K562 (cell line): ENCODE measurements around the gene VPS45.

Source experiments
- CTCF ChIP-seq, 3 experiments: IDR thresholded peaks in 2 of 3; conservative IDR thresholded peaks in 1 of 3; 2 replicates each; pipeline ENCODE4 v1.5.1; 2011 to 2012; ENCODE audit warnings: low read length in 3 of 3, mild to moderate bottlenecking in 3 of 3, control low read depth in 2 of 3, improper control_type of control experiment in 1 of 3, inconsistent platforms in 1 of 3, low read depth in 1 of 3, mixed read lengths in 1 of 3, moderate library complexity in 1 of 3; ENCODE audit not compliant: insufficient read depth in 2 of 3
- EZH2 ChIP-seq: IDR thresholded peaks from 2 replicates; pipeline ENCODE4 v1.6.1; 2012; ENCODE audit warnings: low read depth, mild to moderate bottlenecking, inconsistent platforms, low read length, borderline replicate concordance
- FOXJ3 ChIP-seq: sonication (generic); formaldehyde crosslinking; IDR thresholded peaks from 2 replicates; pipeline ENCODE4 v1.4.0; 2020; ENCODE audit warnings: mild to moderate bottlenecking, missing genetic modification reagents
- MAFG ChIP-seq: fragments of 450-650 bp; conservative IDR thresholded peaks from 2 replicates; pipeline ENCODE4 v1.6.1; 2016; ENCODE audit warnings: missing genetic modification characterization, missing compliant biosample characterization
- MXI1 ChIP-seq: IDR thresholded peaks from 2 replicates; pipeline ENCODE4 v1.6.1; 2011; ENCODE audit warnings: low read depth, mild to moderate bottlenecking, improper control_type of control experiment, low read length
- NCOA2 ChIP-seq, 2 experiments: fragments of 450-650 bp; IDR thresholded peaks; 2 replicates each; pipeline ENCODE4 v1.6.1; 2018; ENCODE audit warnings: mild to moderate bottlenecking in 2 of 2, moderate library complexity in 1 of 2; ENCODE audit not compliant: partially characterized antibody in 2 of 2
- NR2C2 ChIP-seq, 2 experiments: fragments of 200-800 bp in 1 of 2; sonication (Bioruptor generic) in 1 of 2; sonication (generic) in 1 of 2; formaldehyde crosslinking in 1 of 2; IDR thresholded peaks; 2 replicates each; pipeline versions ENCODE4 v1.6.1 to v1.8.0; 2016 to 2022; ENCODE audit warnings: mild to moderate bottlenecking in 1 of 2, missing compliant biosample characterization in 1 of 2, missing genetic modification characterization in 1 of 2, missing genetic modification reagents in 1 of 2
- PKNOX1 ChIP-seq: fragments of 450-650 bp; IDR thresholded peaks from 2 replicates; pipeline ENCODE4 v1.6.1; 2016
- POLR2AphosphoS5 ChIP-seq: IDR thresholded peaks from 2 replicates; pipeline ENCODE4 v1.6.1; 2011; ENCODE audit warnings: mild to moderate bottlenecking, low read depth, low read length, moderate library complexity; ENCODE audit not compliant: control insufficient read depth, insufficient read depth
- RUNX1 ChIP-seq: sonication (generic); IDR thresholded peaks from 2 replicates; pipeline ENCODE4 v1.6.1; 2016; ENCODE audit warnings: antibody characterized with exemption, low read depth
- SMARCB1 ChIP-seq: IDR thresholded peaks from 2 replicates; pipeline ENCODE4 v1.6.1; 2011; ENCODE audit warnings: improper control_type of control experiment, low read depth; ENCODE audit not compliant: insufficient read length
- SRSF9 ChIP-seq: fragments of 200-400 bp; formaldehyde crosslinking; IDR thresholded peaks from 2 replicates; pipeline ENCODE4 v1.6.1; 2017; ENCODE audit warnings: low read depth, low read length, borderline replicate concordance
- TAF1 ChIP-seq: IDR thresholded peaks from 2 replicates; pipeline ENCODE4 v1.6.1; 2011; ENCODE audit warnings: mild to moderate bottlenecking, low read length, moderate library complexity; ENCODE audit not compliant: insufficient read depth, control insufficient read depth, severe bottlenecking; ENCODE audit errors: extremely low read depth
- ZKSCAN1 ChIP-seq: fragments of 150-350 bp; IDR thresholded peaks from 2 replicates; pipeline ENCODE4 v1.6.1; 2016; ENCODE audit warnings: low read depth, low read length

- TF ChIP-seq POLR2AphosphoS5 (no peak), ZKSCAN1 (no peak), TAF1 (no peak), SRSF9 (no peak), FOXJ3 (CRISPR knock-in tag) (no peak), CTCF (IDR thresholded peaks at IDR 0.05 in 2 of 3, conservative IDR thresholded peaks at IDR 0.05 in 1 of 3; ENCODE audit: insufficient read depth in 2 of 3, low read depth in 1 of 3, low read length in 3 of 3) (0 out of 6 replicates have a peak, but pooled peaks of 1 of the 3 experiments have one; percentile 2), NR2C2 (CRISPR knock-in tag; IDR thresholded peaks at IDR 0.05) (no peak), NR2C2 (tag; IDR thresholded peaks at IDR 0.05) (no peak), SMARCB1 (no peak), RUNX1 (no peak), EZH2 (no peak), NCOA2 (IDR thresholded peaks at IDR 0.05; ENCODE audit: partially characterized antibody in 2 of 2) (no peak), MAFG (no peak), PKNOX1 (no peak), MXI1 (no peak)
These were observed 94.9 kb downstream of the VPS45 start for GRCh38 chr1:150162582-150162861.
